NT2/D1 (cell line): ENCODE results near the gene TLCD2.

Experiments
- DNase-seq: peaks from one replicate; pipeline ENCODE4 v3.0.0-alpha.2; 2011; ENCODE audit warnings: low read depth, low spot score
- H3K27me3 ChIP-seq: 2 replicates; pipeline ENCODE4 v1.6.0; 2011; ENCODE audit warnings: mild to moderate bottlenecking; ENCODE audit not compliant: insufficient read length, insufficient read depth
- H3K36me3 ChIP-seq: 2 replicates; pipeline ENCODE4 v1.6.1; 2011; ENCODE audit warnings: mild to moderate bottlenecking, low read length, mixed read lengths; ENCODE audit not compliant: insufficient read depth, insufficient read length
- H3K4me1 ChIP-seq: 2 replicates; pipeline ENCODE4 v1.5.1; 2011; ENCODE audit not compliant: insufficient read depth, insufficient read length
- H3K4me3 ChIP-seq: 2 replicates; pipeline ENCODE4 v1.5.1; 2011; ENCODE audit warnings: low read depth; ENCODE audit not compliant: insufficient read length
- H3K9ac ChIP-seq: 2 replicates; pipeline ENCODE4 v1.6.0; 2011; ENCODE audit warnings: low read depth; ENCODE audit not compliant: insufficient read length
- H3K9me3 ChIP-seq: 2 replicates; pipeline ENCODE4 v1.5.1; 2011; ENCODE audit warnings: mild to moderate bottlenecking, low read length; ENCODE audit not compliant: insufficient read depth
- SUZ12 ChIP-seq: IDR thresholded peaks from 2 replicates; pipeline ENCODE4 v1.6.1; 2011; ENCODE audit not compliant: insufficient read length, insufficient read depth; ENCODE audit errors: extremely low read depth
- YY1 ChIP-seq: IDR thresholded peaks from 2 replicates; pipeline ENCODE4 v1.6.1; 2011; ENCODE audit not compliant: insufficient read length, insufficient read depth
- ZNF274 ChIP-seq: IDR thresholded peaks from 2 replicates; pipeline ENCODE4 v1.6.1; 2011; ENCODE audit warnings: mild to moderate bottlenecking, low read depth, low read length

Gene TLCD2

GRCh38 chr17:1733759-1734158, 23.6 kb upstream of the TLCD2 start:
- TF ChIP-seq SUZ12: no peak
- TF ChIP-seq ZNF274: no peak
- no peak for TF ChIP-seq YY1
- Histone ChIP-seq H3K9me3 (peaks cover 30% of the 10 kb centered on the region; the same call in 1 of the 2 replicates), H3K36me3 (peaks cover 33% of the 10 kb centered on the region), H3K4me1 (no peaks in the 10 kb centered on the region), H3K9ac (no peak overlapping the region), H3K4me3 (no peak overlapping the region), H3K27me3 (no peaks in the 10 kb centered on the region)
- DNase-seq: no peak

- Histone ChIP-seq H3K4me3 (no peak overlapping the region), H3K9me3 (peaks cover 21% of the 10 kb centered on the region; the same call in 1 of the 2 replicates), H3K36me3 (peaks cover 38% of the 10 kb centered on the region), H3K9ac (no peak overlapping the region), H3K4me1 (no peaks in the 10 kb centered on the region), H3K27me3 (no peaks in the 10 kb centered on the region)
- DNase-seq: no peak
- TF ChIP-seq YY1 (no peak), ZNF274 (no peak), SUZ12 (no peak)
These were observed 22.7 kb upstream of the TLCD2 start for GRCh38 chr17:1732833-1733321.

GRCh38 chr17:1732241-1732832, 22.2 kb upstream of the TLCD2 start:
- TF ChIP-seq SUZ12 (no peak), ZNF274 (no peak), YY1 (no peak)
- Histone ChIP-seq H3K36me3 (peaks cover 37% of the 10 kb centered on the region), H3K9ac (no peak overlapping the region), H3K4me3 (no peak overlapping the region), H3K9me3 (peaks cover 16% of the 10 kb centered on the region; the same call in 1 of the 2 replicates), H3K4me1 (no peaks in the 10 kb centered on the region), H3K27me3 (no peaks in the 10 kb centered on the region)
- DNase-seq: no peak

GRCh38 chr17:1731194-1731506, 21.0 kb upstream of the TLCD2 start:
- H3K27me3 ChIP-seq: no peaks in the 10 kb centered on the region
- no peaks in the 10 kb centered on the region for H3K4me1 ChIP-seq
- no peak overlapping the region for H3K4me3 ChIP-seq
- H3K9me3 ChIP-seq: peaks cover 5% of the 10 kb centered on the region; the same call in 1 of the 2 replicates
- H3K9ac ChIP-seq: no peak overlapping the region
- no peak for TF ChIP-seq ZNF274
- no peak for TF ChIP-seq SUZ12
- TF ChIP-seq YY1: no peak
- peaks cover 40% of the 10 kb centered on the region for H3K36me3 ChIP-seq
- DNase-seq: no peak

GRCh38 chr17:1730326-1731193, 20.4 kb upstream of the TLCD2 start:
- Histone ChIP-seq H3K4me3 (no peak overlapping the region), H3K4me1 (no peaks in the 10 kb centered on the region)
- no peak for TF ChIP-seq SUZ12
- TF ChIP-seq YY1: no peak
- no peak for TF ChIP-seq ZNF274

GRCh38 chr17:1729966-1730325, 19.8 kb upstream of the TLCD2 start:
- Histone ChIP-seq H3K9me3 (no peaks in the 10 kb centered on the region; the same call in 1 of the 2 replicates), H3K9ac (no peak overlapping the region), H3K4me1 (peaks cover 4% of the 10 kb centered on the region), H3K36me3 (peaks cover 40% of the 10 kb centered on the region), H3K27me3 (no peaks in the 10 kb centered on the region), H3K4me3 (no peak overlapping the region)
- TF ChIP-seq ZNF274 (no peak), YY1 (no peak), SUZ12 (no peak)
- no peak for DNase-seq

More at GRCh38 chr17:1730326-1731193, 20.4 kb upstream of the TLCD2 start:
- Histone ChIP-seq H3K36me3 (peaks cover 40% of the 10 kb centered on the region), H3K9ac (no peak overlapping the region), H3K9me3 (no peaks in the 10 kb centered on the region; the same call in 1 of the 2 replicates), H3K27me3 (no peaks in the 10 kb centered on the region)
- DNase-seq: no peak

- H3K9ac ChIP-seq: no peak overlapping the region
- no peaks in the 10 kb centered on the region for H3K27me3 ChIP-seq
- no peak overlapping the region for H3K4me3 ChIP-seq
- peaks cover 32% of the 10 kb centered on the region for H3K36me3 ChIP-seq
- H3K4me1 ChIP-seq: peaks cover 5% of the 10 kb centered on the region
- no peak for DNase-seq
- TF ChIP-seq SUZ12 (no peak), ZNF274 (no peak), YY1 (no peak)
- no peaks in the 10 kb centered on the region for H3K9me3 ChIP-seq
These were observed 17.9 kb upstream of the TLCD2 start for GRCh38 chr17:1727876-1728630.
